Endothelial cell of umbilical vein (primary cell): ENCODE data around the gene USH2A. TPM values are rescaled to one million over a fixed set of nuclear protein-coding genes. Genes with fewer than 3 reads are reported as not detected.

Experiments used
- BruUV-seq: library from RNA; stranded (reverse); fragments of 400-500 nt; replicated peaks from 2 replicates; lab custom pipeline; 2021; lab: Mats Ljungman, UMichigan
- CTCF ChIA-PET: fragments of 300-600, 350-600 bp; sonication (Branson Sonifier 250); formaldehyde crosslinking; loops from one replicate; lab custom pipeline; 2021; ENCODE audit warnings: antibody characterized with exemption, inconsistent platforms; lab: Charles Lee
- POLR2A ChIA-PET: fragments of 300-600, 350-600 bp; sonication (Branson Sonifier 250); formaldehyde crosslinking; loops from one replicate; lab custom pipeline; 2021; ENCODE audit warnings: antibody characterized with exemption, inconsistent platforms; lab: Charles Lee
- DNase-seq: peaks from one replicate; pipeline ENCODE4 v3.0.0-alpha.2; 2011; ENCODE audit warnings: low read depth, low spot score
- FAIRE-seq: peaks from 2 replicates; lab custom pipeline; 2011; peaks lifted over from hg19 to GRCh38; lab: Jason Lieb, UNC
- H2AFZ ChIP-seq: 2 replicates; pipeline ENCODE4 v1.6.0; 2012; ENCODE audit warnings: low read depth, low read length, control low read depth, inconsistent platforms
- H3K27ac ChIP-seq: 2 replicates; pipeline ENCODE4 v1.5.1; 2011; ENCODE audit warnings: low read depth, mild to moderate bottlenecking, control low read depth, low read length, moderate library complexity; ENCODE audit not compliant: insufficient read depth
- H3K27me3 ChIP-seq, 2 experiments: 2 replicates each; pipeline versions ENCODE4 v1.6.0 to v1.6.1; 2011; ENCODE audit warnings: low read length in 2 of 2, mixed read lengths in 1 of 2; ENCODE audit not compliant: control insufficient read depth in 2 of 2, insufficient read depth in 2 of 2
- H3K36me3 ChIP-seq, 2 experiments: 2 replicates in 1 of 2; 3 replicates in 1 of 2; pipeline ENCODE4 v1.5.1; 2011; ENCODE audit warnings: low read length in 2 of 2, mild to moderate bottlenecking in 1 of 2, moderate library complexity in 1 of 2; ENCODE audit not compliant: control insufficient read depth in 2 of 2, insufficient read depth in 2 of 2; ENCODE audit errors: extremely low read depth in 1 of 2
- H3K4me1 ChIP-seq: 3 replicates; pipeline ENCODE4 v1.5.1; 2011; ENCODE audit warnings: mild to moderate bottlenecking, low read length; ENCODE audit not compliant: control insufficient read depth, insufficient read depth; ENCODE audit errors: extremely low read depth
- H3K4me2 ChIP-seq: 2 replicates; pipeline ENCODE4 v1.6.1; 2011; ENCODE audit warnings: low read length, control low read depth, mixed read lengths; ENCODE audit not compliant: insufficient read depth
- H3K4me3 ChIP-seq, 3 experiments: fragments of 200-600 bp in 1 of 3; sonication (generic), shearing (Covaris generic) in 1 of 3; replicated peaks in 1 of 3; 2 replicates each; pipeline ENCODE4 v1.5.1; 2011 to 2016; ENCODE audit warnings: control low read depth in 3 of 3, low read length in 3 of 3, mild to moderate bottlenecking in 2 of 3, inconsistent platforms in 1 of 3, low read depth in 1 of 3, moderate library complexity in 1 of 3; ENCODE audit not compliant: insufficient read depth in 1 of 3
- H3K79me2 ChIP-seq: 2 replicates; pipeline ENCODE4 v1.6.0; 2012; ENCODE audit warnings: low read length, inconsistent platforms; ENCODE audit not compliant: control insufficient read depth, insufficient read depth
- H3K9ac ChIP-seq: replicated peaks from 2 replicates; pipeline ENCODE3; 2011; ENCODE audit warnings: low read length, control low read depth; ENCODE audit not compliant: insufficient read depth; ENCODE audit errors: extremely low read depth
- H3K9me1 ChIP-seq: replicated peaks from 3 replicates; pipeline ENCODE4 v1.6.0; 2011; ENCODE audit warnings: mild to moderate bottlenecking, low read length; ENCODE audit not compliant: control insufficient read depth, insufficient read depth; ENCODE audit errors: extremely low read depth
- H3K9me3 ChIP-seq: replicated peaks from 2 replicates; pipeline ENCODE4 v1.5.1; 2012; ENCODE audit warnings: low read length, inconsistent platforms; ENCODE audit not compliant: control insufficient read depth, insufficient read depth
- H4K20me1 ChIP-seq: replicated peaks from 2 replicates; pipeline ENCODE3; 2011; ENCODE audit warnings: mild to moderate bottlenecking, low read length; ENCODE audit not compliant: control insufficient read depth, insufficient read depth; ENCODE audit errors: extremely low read depth
- EZH2 ChIP-seq: IDR thresholded peaks from 2 replicates; pipeline ENCODE4 v1.6.1; 2012; ENCODE audit warnings: borderline replicate concordance, low read depth, mild to moderate bottlenecking, moderate library complexity, low read length, inconsistent platforms; ENCODE audit not compliant: severe bottlenecking
- FOS ChIP-seq: IDR thresholded peaks from 2 replicates; pipeline ENCODE4 v1.6.1; 2011; ENCODE audit warnings: mild to moderate bottlenecking, low read length, moderate library complexity, borderline replicate concordance; ENCODE audit not compliant: insufficient read depth
- GATA2 ChIP-seq: IDR thresholded peaks from 2 replicates; pipeline ENCODE4 v1.7.0; 2011; ENCODE audit warnings: low read depth, mild to moderate bottlenecking, moderate library complexity, mixed read lengths, low read length; ENCODE audit not compliant: insufficient read length, insufficient read depth
- JUN ChIP-seq: IDR thresholded peaks from 2 replicates; pipeline ENCODE4 v1.6.1; 2011; ENCODE audit warnings: borderline replicate concordance, low read depth; ENCODE audit not compliant: insufficient read length, insufficient read depth
- MYC ChIP-seq: IDR thresholded peaks from one replicate; pipeline ENCODE4 v1.6.1; 2011; ENCODE audit warnings: mild to moderate bottlenecking, low read depth, low read length
- POLR2A ChIP-seq: IDR thresholded peaks from 2 replicates; pipeline ENCODE4 v1.6.1; 2012; ENCODE audit warnings: low read depth, mild to moderate bottlenecking, control low read depth, low read length
- POLR2AphosphoS5 ChIP-seq: IDR thresholded peaks from 2 replicates; pipeline ENCODE4 v1.6.1; 2012; ENCODE audit warnings: low read depth, mild to moderate bottlenecking, control low read depth, low read length, moderate library complexity; ENCODE audit not compliant: insufficient read depth
- dilution Hi-C: fragments of 300-500 bp; cut with MboI; formaldehyde crosslinking; loops from one replicate; pipeline ENCODE4 v1.15.0; 2019; ENCODE audit warnings: low sequenced_read_pairs; ENCODE audit not compliant: extremely low pct_ligation_motif_present
- intact Hi-C: fragments of 100-400 bp; cut with micrococcal nuclease; formaldehyde crosslinking; loops from one replicate; pipeline ENCODE4 v1.10.0; 2022
- polyA plus RNA-seq, 4 experiments: library from polyadenylated mRNA; depleted of rRNA in 3 of 4; stranded (reverse) in 3 of 4; unstranded in 1 of 4; fragments of >200 nt; gene quantifications; 2 replicates each; pipeline versions ENCODE4 v1.2.1 to v1.2.3, GENCODE V29; 2011 to 2012; ENCODE audit warnings: missing spikeins in 1 of 4
- total RNA-seq: library from RNA; stranded (reverse); gene quantifications from 2 replicates; pipeline ENCODE4 v1.2.3, GENCODE V29; 2021
- TF ChIP-seq, protein P1 (sequence below), 2 donors: IDR thresholded peaks; 1 replicate in 1 of 2; 2 replicates in 1 of 2; pipeline ENCODE4 v1.5.1; 2011; ENCODE audit warnings: low read length in 2 of 2, mild to moderate bottlenecking in 2 of 2, moderate library complexity in 2 of 2, control low read depth in 1 of 2, inconsistent platforms in 1 of 2, low read depth in 1 of 2; ENCODE audit not compliant: insufficient read depth in 1 of 2; ENCODE audit errors: extremely low read depth in 1 of 2
- TF ChIP-seq, protein P2 (sequence below): IDR thresholded peaks from 2 replicates; pipeline ENCODE4 v1.6.1; 2011; ENCODE audit not compliant: insufficient read depth, insufficient read length

USH2A gene
- total and polyA plus RNA-seq, 2 donors (not counting 3 experiments of a cell fraction or from before 2014, with no cell fraction given) = not detected

- Histone ChIP-seq H2AFZ (no peak overlapping the region), H3K4me2 (no peak overlapping the region), H3K27me3 (no peaks in the 10 kb centered on the region), H3K36me3 (no peaks in the 10 kb centered on the region), H3K4me1 (no peaks in the 10 kb centered on the region), H3K9me3 (peaks cover 6% of the 10 kb centered on the region), H3K79me2 (no peaks in the 10 kb centered on the region), H3K4me3 (no peak overlapping the region), H3K27ac (no peak overlapping the region), H3K9ac (no peak overlapping the region), H3K9me1 (no peaks in the 10 kb centered on the region), H4K20me1 (no peaks in the 10 kb centered on the region)
- FAIRE-seq (no peak), DNase-seq (no peak)
- CTCF ChIA-PET = no interaction called here
- POLR2A ChIA-PET = no interaction called here
- intact Hi-C loops = no loop called here
- no TSS peak for BruUV-seq
- no peak for TF ChIP-seq POLR2AphosphoS5
- TF ChIP-seq, protein P1, sequence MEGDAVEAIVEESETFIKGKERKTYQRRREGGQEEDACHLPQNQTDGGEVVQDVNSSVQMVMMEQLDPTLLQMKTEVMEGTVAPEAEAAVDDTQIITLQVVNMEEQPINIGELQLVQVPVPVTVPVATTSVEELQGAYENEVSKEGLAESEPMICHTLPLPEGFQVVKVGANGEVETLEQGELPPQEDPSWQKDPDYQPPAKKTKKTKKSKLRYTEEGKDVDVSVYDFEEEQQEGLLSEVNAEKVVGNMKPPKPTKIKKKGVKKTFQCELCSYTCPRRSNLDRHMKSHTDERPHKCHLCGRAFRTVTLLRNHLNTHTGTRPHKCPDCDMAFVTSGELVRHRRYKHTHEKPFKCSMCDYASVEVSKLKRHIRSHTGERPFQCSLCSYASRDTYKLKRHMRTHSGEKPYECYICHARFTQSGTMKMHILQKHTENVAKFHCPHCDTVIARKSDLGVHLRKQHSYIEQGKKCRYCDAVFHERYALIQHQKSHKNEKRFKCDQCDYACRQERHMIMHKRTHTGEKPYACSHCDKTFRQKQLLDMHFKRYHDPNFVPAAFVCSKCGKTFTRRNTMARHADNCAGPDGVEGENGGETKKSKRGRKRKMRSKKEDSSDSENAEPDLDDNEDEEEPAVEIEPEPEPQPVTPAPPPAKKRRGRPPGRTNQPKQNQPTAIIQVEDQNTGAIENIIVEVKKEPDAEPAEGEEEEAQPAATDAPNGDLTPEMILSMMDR (IDR thresholded peaks at IDR 0.05; ENCODE audit: extremely low read depth in 1 of 2, insufficient read depth in 1 of 2, low read depth in 1 of 2, low read length in 2 of 2) = no peak
- dilution Hi-C loops = no loop called here
These were observed 656.7 kb downstream of the USH2A start for GRCh38 chr1:215766521-215766920.

DNA sequence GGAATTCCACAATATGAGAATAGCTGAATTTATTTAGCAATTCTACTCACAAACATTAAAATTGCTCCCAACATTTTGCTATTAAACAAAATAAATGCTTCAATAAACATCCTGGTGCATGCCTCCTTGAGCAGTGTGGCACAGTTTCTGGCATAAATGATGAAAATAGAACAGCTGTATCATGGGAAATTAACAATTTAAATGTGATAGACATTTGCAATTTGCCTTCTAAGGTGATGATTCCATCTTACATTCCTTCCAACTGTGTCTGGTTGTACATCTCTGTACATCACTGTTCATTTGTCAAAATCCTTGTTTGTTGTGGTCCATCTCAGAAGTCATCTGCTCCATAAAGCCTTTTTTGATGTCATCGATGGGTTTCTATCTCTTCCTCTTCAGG, 657.4 kb downstream of the USH2A start:
- intact Hi-C loops (no loop called here), dilution Hi-C loops (no loop called here)
- peaks cover 6% of the 10 kb centered on the region for H3K9me3 ChIP-seq
- H3K27ac ChIP-seq = no peak overlapping the region
- no peak overlapping the region for H3K9ac ChIP-seq
- CTCF ChIA-PET = no interaction called here
- H3K79me2 ChIP-seq = no peaks in the 10 kb centered on the region
- H3K4me2 ChIP-seq = no peak overlapping the region
- POLR2A ChIA-PET = no interaction called here
- TF ChIP-seq GATA2 (no peak), EZH2 (no peak), POLR2AphosphoS5 (no peak), POLR2A (no peak), MYC (no peak), JUN (no peak), FOS (no peak)
- TF ChIP-seq, protein P1 (IDR thresholded peaks at IDR 0.05; ENCODE audit: extremely low read depth in 1 of 2, insufficient read depth in 1 of 2, low read depth in 1 of 2, low read length in 2 of 2) = no peak
- TF ChIP-seq, protein P2, sequence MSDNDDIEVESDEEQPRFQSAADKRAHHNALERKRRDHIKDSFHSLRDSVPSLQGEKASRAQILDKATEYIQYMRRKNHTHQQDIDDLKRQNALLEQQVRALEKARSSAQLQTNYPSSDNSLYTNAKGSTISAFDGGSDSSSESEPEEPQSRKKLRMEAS = no peak
- no peak for FAIRE-seq
- no peaks in the 10 kb centered on the region for H3K27me3 ChIP-seq
- no peaks in the 10 kb centered on the region for H3K9me1 ChIP-seq
- H2AFZ ChIP-seq = no peak overlapping the region
- H3K4me3 ChIP-seq = no peak overlapping the region
- no TSS peak for BruUV-seq
- DNase-seq = no peak
- no peaks in the 10 kb centered on the region for H3K4me1 ChIP-seq
- H3K36me3 ChIP-seq = no peaks in the 10 kb centered on the region
- H4K20me1 ChIP-seq = no peaks in the 10 kb centered on the region
